HG03469 (cell line): Measurements from ENCODE around the gene KBTBD13.

Experiments used
- ATAC-seq: cut with Tn5 transposase; IDR thresholded peaks from one replicate; pipeline ENCODE4 v1.9.1; 2021; ENCODE audit warnings: mild to moderate bottlenecking, moderate library complexity, moderate number of reproducible peaks; ENCODE audit not compliant: unreplicated experiment

The KBTBD13 gene

GRCh38 chr15:65050270-65050669, 26.3 kb upstream of the KBTBD13 start:
- no peak for ATAC-seq

DNA sequence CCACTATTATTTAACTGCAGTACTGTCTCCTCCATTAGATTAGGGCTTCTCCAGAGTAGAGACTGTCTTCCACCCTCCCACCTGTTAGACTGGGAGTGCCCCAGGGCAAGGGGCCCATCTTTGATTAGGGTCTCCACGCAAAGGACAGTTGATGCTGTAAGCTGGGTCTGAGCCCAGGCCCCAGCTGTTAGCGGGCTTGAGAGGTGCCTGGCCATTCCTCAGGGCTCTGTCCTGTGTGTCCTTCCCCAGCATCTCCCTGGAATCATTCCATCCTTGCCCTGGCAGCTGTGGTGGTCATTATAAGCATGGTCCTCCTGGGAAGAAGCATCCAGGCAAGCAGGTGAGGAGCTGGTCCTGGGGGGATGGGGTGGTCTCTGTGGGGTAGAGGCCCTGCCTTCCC, 25.3 kb upstream of the KBTBD13 start:
- ATAC-seq: no peak

DNA sequence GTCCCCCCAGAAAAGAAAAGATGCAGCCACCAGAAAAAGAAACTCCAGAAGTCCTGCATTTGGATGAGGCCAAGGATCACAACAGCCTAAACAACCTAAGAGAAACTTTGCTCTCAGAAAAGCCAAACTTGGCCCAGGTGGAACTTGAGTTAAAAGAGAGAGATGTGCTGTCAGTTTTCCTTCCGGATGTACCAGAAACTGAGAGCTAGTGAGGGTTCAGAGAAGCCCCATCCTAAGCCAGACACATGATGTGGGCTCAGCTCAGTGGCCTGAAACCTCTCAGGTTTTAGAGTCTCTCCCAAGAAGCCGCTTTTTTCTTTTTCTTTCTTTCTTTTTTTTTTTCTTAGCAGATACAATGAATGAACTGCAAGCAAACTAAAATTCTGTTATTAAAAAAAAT, 23.6 kb upstream of the KBTBD13 start:
- no peak for ATAC-seq

GRCh38 chr15:65054333-65055200, 22.0 kb upstream of the KBTBD13 start:
- ATAC-seq: no peak

DNA sequence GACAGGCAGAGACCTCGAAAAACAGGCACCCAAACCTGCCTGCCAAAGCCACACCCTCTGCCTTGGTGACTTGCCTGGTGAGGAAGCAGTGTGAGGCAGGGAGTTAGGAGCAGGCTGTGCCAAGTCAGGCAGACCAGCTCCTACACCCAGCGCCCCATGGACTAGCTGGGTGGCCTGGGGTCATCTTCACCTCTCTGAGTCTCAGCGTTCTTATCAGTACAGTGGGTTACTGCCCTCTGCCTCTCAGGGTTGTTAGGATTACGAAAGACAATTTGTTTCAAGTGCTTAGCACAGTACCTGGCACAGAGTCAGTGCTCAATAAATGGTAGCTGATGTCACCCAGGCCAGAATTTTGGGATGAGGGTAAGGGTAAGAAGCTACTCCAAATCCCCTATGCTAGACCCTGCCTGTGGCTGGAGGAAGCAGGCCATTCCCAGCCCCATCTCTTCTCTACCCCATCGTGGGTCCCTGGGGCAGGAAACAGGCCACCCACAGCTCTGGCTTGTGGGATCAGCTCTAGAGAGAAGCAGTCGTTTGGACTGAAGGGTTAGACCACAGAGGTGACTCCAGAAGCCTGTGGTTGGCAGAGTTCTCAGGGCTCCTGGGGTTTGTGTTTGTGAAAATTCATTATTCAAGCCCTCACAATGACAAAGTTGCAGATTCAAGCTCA, 21.2 kb upstream of the KBTBD13 start:
- ATAC-seq: no peak

- ATAC-seq: no peak
Measured at GRCh38 chr15:65056106-65056505, 20.4 kb upstream of the KBTBD13 start.

- no peak for ATAC-seq
Measured at GRCh38 chr15:65056868-65057548, 19.5 kb upstream of the KBTBD13 start.

- ATAC-seq: no peak
Measured at GRCh38 chr15:65057549-65057940, 19.0 kb upstream of the KBTBD13 start.

GRCh38 chr15:65058394-65059368, 17.9 kb upstream of the KBTBD13 start:
- ATAC-seq: no peak

- ATAC-seq: no peak
Measured at GRCh38 chr15:65059369-65059750, 17.2 kb upstream of the KBTBD13 start.

DNA sequence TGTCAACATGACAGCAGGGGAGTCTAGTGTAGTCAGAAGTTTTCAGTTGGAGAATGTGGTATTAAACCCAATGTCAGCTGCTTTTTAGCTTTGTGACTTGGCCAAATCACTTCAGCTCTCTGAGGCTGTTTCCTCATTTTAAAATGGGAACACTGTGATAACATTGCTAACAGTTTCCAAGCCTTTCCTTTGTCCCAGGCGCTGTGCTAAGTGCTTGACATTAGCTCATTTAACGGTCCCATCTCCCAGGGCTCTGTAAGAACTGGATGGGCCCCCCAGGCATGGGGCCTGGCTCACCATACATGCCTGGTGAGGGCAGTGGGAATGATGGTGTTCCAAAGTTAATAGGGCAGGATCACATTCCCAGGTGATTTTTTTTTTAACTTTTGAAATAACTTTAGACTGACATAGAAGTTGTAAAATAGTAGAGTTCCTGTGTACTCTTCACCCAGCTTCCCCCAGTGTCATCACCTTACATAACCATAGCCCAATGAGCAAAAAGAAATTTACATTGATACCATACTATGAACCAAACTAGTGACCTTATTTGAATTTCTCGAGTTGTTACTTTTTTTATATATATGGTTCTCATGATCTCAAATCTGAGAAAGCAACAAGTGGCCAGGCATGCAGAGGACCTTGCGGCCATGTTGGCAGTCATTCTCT, 16.5 kb upstream of the KBTBD13 start:
- no peak for ATAC-seq

DNA sequence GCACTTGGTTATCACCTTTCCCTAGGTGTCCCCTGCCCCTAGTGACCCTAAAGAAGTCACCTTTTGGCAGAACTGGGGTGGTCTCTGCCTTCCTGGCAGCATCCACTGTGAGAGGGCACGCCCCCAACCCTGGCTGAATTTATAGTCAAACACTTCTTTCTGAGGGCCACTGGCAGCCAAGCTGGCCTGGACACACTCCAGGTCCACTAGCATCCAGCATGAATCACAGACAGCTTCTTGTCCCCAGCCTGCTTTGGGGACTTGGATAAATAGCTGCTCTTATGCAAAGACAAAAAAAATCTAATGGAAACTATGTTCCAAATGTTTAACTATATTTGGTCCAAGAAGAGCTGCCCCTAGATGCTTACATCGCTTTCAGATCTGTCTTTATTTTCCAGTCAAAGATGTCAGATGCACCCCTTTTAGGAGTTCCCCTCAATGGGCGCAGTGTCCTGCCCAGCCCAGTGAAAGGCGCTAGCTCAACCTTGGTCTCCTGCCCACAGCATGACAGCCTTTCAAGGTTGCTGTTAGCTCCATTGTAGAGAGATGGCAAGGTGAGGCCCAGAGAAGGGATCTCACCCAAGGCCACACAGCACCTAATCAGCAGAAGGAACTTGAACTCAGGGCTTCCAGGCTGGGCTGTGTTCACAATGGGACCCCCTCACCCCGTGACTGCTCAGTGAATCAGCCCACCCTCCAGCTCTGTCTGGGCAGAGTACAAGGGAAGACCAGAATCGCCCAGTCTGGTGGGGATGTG, 15.7 kb upstream of the KBTBD13 start:
- no peak for ATAC-seq

DNA sequence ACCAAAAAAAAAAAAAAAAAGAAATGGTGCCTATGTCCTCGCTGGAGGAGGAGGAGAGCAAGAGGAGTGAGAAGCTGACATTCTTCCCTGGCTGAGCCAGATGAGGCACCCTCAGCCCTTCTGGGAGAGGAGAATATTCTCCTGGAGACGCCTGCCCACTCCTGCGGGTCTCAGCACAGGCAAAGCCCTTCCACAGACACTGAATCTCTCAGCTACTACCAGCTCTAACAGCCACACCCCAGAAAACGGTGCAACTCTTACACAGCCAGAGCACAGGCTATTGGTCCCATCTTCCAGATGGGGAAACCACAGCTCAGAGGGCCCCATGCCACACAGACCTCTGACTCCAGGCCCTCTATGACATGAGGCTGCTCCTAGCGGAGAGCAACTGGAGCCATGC, 14.5 kb upstream of the KBTBD13 start:
- no peak for ATAC-seq

- no peak for ATAC-seq
Measured at GRCh38 chr15:65062726-65063125, 13.8 kb upstream of the KBTBD13 start.

DNA sequence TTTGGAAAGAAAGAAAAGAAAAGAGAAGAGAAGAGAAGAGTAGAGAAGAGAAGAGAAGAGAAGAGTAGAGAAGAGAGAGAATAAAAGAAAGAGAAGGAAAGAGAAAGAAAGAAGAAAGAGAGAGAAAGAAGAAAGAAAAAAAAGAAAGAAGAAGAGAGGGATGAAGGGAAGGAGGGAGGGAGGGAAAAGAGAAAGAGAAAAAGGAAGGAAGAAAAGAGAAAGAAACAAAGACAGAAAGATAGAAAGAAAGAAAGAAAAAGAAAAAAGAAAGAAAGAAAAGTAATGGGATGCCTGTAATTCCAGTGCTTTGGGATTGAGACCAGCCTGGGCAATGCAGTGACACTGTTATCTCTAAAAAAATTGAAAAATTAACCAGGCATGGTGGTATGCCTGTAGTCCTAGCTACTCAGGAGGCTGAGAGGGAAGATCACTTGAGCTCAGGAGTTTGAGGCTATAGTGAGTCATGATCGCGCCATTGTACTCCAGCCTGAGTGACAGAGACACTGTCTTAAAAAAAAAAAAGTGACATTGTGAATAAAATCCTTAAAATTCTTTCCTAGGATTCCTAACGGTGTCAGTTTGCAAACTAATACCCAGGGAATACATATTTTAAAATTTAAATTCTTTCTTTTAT, 10.4 kb upstream of the KBTBD13 start:
- no peak for ATAC-seq

DNA sequence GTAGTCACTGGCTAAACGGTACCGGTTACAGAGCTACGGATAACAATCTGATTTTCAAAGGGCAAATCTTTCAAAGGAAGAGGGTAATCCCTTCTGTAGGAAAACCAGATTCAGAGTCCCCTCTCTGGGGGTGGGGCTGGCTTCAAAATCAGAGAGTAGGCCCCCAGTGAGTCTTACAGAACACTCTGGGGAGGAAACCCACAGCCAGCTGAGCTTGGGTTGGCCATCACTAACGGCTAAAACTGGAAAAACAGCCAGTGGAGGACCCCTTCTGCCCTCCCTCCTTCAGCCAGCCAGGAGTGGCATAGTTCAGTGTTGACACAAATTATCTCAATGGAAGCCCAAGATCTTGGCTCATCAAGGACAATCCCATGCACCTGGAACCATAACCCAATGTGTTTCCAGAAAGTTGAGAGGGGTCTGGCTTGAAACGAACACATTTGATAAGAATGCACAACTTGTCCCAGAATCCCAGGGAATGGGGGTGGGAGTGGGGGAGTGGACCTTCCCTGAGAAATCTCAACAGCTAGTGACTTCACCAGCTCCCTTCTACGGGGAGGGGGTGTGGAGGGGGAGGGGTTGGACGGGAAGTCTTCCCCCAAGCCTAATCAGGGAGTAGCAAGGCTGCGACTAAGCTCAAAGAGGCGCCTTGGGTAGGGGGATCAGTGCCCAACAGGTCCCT, 9.8 kb upstream of the KBTBD13 start:
- ATAC-seq: no peak

DNA sequence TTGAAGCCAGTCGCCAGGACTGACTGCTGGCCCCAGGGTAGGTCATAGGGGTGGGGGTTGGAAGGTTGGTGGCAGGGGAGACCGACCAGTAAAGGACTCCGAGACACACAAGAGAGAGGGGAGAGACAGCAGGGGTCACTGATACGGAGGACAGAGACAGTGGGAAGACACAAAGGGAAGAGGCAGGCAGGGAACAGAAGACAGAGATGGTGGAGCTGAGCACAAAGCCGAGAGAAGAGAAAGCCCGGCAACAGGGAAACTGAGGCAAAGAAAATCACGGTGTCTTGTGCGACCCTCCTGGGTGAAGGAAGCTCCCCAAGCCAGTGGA, 9.3 kb upstream of the KBTBD13 start:
- ATAC-seq: no peak

GRCh38 chr15:65067645-65068402, 8.7 kb upstream of the KBTBD13 start, which contains the start of gene RASL12:
Gene RASL12 (minus strand): TSS chr15:65067991. CDS start chr15:65067835, 156 bp downstream.
- ATAC-seq: no peak
